Neural progenitor cell (in vitro differentiated cells): ENCODE measurements around the gene RNF7.

ENCODE experiments used
- EZH2 ChIP-seq: fragments of 200-600 bp; sonication (generic); IDR thresholded peaks from 2 replicates; pipeline ENCODE4 v1.6.1; 2017; ENCODE audit warnings: antibody characterized with exemption, mild to moderate bottlenecking, moderate library complexity
- EZH2phosphoT487 ChIP-seq: fragments of 200-600 bp; sonication (generic); IDR thresholded peaks from 2 replicates; pipeline ENCODE4 v1.6.1; 2017; ENCODE audit warnings: antibody characterized with exemption
- TF ChIP-seq, protein P1 (sequence below): fragments of 200-600 bp; sonication (generic); IDR thresholded peaks from 2 replicates; pipeline ENCODE4 v1.5.1; 2017; ENCODE audit warnings: antibody characterized with exemption, mild to moderate bottlenecking

DNA sequence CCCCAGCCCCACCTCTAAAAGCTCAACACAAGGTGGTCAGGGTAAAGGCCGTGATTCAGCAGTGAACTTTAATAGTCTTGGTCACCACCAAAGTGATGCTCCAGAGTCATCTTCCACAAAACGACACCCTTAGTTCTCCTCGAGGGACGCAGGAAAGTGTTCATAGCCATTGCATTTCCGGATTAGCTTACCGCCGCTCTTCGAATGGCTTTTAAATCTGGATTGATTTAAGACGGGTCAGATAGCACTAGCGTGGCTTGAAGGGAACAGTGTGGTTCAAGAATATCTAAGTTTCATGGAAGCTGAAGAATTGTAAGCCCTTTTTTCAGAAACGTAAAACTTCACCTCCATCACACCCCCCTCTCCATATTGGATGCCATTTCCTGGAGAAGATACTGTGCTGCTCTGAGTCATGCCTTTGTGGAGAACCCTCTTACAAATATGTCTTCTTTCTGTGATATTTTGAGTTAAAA lies 829 bp downstream of the RNF7 start:
- TF ChIP-seq, protein P1, sequence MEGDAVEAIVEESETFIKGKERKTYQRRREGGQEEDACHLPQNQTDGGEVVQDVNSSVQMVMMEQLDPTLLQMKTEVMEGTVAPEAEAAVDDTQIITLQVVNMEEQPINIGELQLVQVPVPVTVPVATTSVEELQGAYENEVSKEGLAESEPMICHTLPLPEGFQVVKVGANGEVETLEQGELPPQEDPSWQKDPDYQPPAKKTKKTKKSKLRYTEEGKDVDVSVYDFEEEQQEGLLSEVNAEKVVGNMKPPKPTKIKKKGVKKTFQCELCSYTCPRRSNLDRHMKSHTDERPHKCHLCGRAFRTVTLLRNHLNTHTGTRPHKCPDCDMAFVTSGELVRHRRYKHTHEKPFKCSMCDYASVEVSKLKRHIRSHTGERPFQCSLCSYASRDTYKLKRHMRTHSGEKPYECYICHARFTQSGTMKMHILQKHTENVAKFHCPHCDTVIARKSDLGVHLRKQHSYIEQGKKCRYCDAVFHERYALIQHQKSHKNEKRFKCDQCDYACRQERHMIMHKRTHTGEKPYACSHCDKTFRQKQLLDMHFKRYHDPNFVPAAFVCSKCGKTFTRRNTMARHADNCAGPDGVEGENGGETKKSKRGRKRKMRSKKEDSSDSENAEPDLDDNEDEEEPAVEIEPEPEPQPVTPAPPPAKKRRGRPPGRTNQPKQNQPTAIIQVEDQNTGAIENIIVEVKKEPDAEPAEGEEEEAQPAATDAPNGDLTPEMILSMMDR: no peak
- TF ChIP-seq EZH2 (no peak), EZH2phosphoT487 (no peak)
